GM12892 (cell line): Measurements from ENCODE around the gene TPSB2.

ENCODE experiments used
- POLR2A ChIP-seq: IDR thresholded peaks from 2 replicates; pipeline ENCODE4 v1.6.1; 2011; ENCODE audit warnings: low read depth, low read length, control low read depth
- POLR2AphosphoS5 ChIP-seq: IDR thresholded peaks from 2 replicates; pipeline ENCODE4 v1.6.1; 2011; ENCODE audit warnings: low read depth, low read length, control low read depth
- TAF1 ChIP-seq: IDR thresholded peaks from 2 replicates; pipeline ENCODE4 v1.6.1; 2011; ENCODE audit warnings: low read depth, mild to moderate bottlenecking, control low read depth, low read length, borderline replicate concordance

DNA sequence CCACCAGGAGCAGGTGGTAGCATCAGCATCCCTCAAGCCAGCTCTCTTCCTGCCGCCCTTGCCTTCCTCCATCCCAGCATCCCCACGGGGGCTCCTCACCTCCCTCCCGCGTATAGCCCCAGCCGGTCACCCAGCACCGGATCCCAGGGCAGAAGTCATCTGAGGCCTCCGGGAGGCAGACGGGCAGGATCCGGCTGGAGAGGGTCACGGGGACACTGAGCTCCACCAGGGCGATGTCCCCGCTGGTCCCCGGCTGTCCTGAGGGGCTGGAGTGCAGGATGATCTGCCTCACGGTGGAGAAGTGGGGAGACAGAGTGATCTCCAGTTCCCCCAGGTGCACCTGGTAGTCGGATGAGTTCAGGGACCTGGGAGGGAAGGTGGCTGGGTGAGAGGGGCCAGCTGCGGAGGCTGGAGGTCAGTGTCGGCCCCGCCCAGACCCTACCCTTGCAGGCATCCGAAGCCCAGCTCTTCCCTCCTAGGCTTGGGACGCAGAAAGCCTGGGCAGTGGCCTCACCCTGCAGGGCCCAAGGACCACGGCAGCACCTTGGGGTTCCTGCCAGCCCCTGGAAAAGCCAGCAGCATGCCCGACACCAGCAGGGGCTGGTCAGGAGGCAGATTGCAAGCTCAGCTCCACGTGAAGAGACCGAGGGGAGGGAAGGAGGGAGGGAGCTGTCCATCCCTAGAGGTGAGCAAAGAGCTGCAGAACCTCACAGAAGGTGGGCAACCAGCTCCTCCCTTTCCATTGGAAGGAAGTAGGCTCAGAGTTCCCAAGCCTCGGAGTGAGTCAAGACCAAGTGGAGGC lies 7.2 kb downstream of the TPSB2 start:
- TF ChIP-seq POLR2A (no peak), POLR2AphosphoS5 (no peak), TAF1 (no peak)
